ENCODE results near the gene NAA10. TPM values are rescaled to one million over a fixed set of nuclear protein-coding genes. Genes with fewer than 3 reads are reported as not detected.

Gene NAA10
- total RNA-seq, 1 experiment from 2014 or later = 91.3 TPM

DNA sequence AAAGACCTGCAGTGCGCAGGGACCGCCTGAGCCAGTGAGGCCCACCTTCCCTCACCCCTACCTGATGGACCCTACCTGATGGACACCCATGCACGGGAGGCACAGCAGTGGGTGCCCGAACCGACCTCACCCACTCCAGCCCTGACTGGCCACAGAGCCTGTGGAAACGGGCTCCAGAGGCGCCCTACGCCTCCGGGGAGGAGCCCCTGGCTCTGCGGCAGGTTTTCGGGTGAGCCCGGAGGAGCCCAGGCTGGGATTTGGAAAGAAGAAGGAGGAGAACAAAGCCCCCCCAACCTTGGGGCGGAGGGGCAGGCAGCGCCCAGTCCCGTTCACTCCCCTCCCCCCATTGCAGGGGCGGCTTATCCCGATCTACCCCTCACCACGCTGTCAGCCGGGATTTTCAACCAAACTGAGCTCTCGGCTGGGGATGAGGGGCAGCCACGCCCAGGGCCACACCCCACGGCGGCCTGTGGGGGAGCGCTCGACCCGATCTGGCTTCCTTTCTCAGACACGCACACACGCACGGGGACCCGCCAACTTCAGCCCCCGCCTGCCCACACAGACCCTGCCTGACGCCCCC is 49.5 kb downstream of the NAA10 start:
- Mint-ChIP-seq H3K4me1 (ENCODE audit: low read depth, unreplicated experiment) (no peaks in the 10 kb centered on the region), H3K27ac (ENCODE audit: unreplicated experiment) (no peak overlapping the region), H3K4me3 (ENCODE audit: unreplicated experiment) (peak overlapping the region; percentile 40), H3K9me3 (ENCODE audit: unreplicated experiment) (no peaks in the 10 kb centered on the region), H3K27me3 (ENCODE audit: insufficient read depth, unreplicated experiment) (no peaks in the 10 kb centered on the region), H3K36me3 (ENCODE audit: insufficient read depth, unreplicated experiment) (no peaks in the 10 kb centered on the region)
- CTCF ChIA-PET = no interaction called here
- intact Hi-C loops (cut with micrococcal nuclease; ENCODE audit: unreplicated experiment) = loop anchor here (10.0 kb wide), 1 partner anchor 70 kb away; no protein-coding TSS in a partner anchor
- POLR2A ChIA-PET = no interaction called here
- H3K9me3 ChIP-seq = no peaks in the 10 kb centered on the region
- TF ChIP-seq, protein P1, sequence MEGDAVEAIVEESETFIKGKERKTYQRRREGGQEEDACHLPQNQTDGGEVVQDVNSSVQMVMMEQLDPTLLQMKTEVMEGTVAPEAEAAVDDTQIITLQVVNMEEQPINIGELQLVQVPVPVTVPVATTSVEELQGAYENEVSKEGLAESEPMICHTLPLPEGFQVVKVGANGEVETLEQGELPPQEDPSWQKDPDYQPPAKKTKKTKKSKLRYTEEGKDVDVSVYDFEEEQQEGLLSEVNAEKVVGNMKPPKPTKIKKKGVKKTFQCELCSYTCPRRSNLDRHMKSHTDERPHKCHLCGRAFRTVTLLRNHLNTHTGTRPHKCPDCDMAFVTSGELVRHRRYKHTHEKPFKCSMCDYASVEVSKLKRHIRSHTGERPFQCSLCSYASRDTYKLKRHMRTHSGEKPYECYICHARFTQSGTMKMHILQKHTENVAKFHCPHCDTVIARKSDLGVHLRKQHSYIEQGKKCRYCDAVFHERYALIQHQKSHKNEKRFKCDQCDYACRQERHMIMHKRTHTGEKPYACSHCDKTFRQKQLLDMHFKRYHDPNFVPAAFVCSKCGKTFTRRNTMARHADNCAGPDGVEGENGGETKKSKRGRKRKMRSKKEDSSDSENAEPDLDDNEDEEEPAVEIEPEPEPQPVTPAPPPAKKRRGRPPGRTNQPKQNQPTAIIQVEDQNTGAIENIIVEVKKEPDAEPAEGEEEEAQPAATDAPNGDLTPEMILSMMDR (IDR thresholded peaks at IDR 0.05; ENCODE audit: insufficient read depth in 1 of 2, low read depth in 1 of 2, low read length in 1 of 2, severe bottlenecking in 1 of 2, unreplicated experiment in 1 of 2) = no peak
- BruUV-seq (replicated peaks) = no TSS peak
- peak overlapping the region; percentile 9; the same call in 1 of the 2 replicates for H3K4me3 ChIP-seq (ENCODE audit: low read depth, low read length)
- DNase-seq = no peak
- H3K4me1 ChIP-seq = peaks cover 14% of the 10 kb centered on the region; the same call in 1 of the 2 replicates
- H3K36me3 ChIP-seq (ENCODE audit: control insufficient read depth, insufficient read depth, low read length) = no peaks in the 10 kb centered on the region
- no peaks in the 10 kb centered on the region for H3K27me3 ChIP-seq (replicated peaks; ENCODE audit: control insufficient read depth, insufficient read depth, low read length)

DNA sequence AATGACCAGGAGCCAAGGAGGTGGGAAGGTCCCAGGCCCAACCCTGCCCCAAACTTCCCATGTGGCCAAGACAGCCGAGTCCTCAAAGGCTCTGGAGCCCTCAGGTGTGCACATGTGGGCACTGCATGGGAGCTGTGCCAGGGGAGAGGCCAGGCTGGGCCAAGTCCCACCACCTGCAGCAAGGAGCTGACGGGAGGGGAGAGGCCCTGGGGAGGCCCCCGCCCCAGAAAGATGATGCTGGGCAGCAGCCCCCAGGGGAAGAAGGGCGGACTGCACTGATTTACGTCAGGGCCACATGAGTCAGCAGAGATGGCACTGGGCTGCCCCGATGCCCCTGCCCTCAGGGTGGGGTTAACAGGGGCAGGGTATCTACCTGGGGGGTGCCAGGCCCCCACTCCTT is 50.2 kb downstream of the NAA10 start:
- H3K4me3 Mint-ChIP-seq (ENCODE audit: unreplicated experiment) = no peak overlapping the region
- CTCF ChIA-PET = no interaction called here

DNA sequence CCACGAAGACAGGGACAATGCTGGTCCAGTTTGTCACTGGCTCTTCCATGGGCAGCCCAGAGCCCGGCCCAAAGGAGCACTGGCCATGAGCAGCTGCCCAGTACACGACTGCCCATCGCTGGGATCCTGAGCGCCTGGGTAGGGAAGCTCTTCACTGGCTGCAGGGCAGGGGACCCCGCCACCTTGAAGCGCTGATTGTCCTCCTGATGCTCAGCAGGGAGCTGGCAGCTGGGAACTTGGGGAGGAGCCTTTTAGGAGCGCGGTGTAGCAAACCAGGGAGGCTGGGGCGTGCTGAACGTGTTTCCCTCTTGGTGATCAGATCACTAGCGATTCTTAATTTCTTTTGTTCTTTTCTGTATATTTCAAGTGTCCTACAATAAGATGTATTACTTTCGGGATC is 50.7 kb downstream of the NAA10 start:
- H3K36me3 Mint-ChIP-seq (ENCODE audit: insufficient read depth, unreplicated experiment) = no peaks in the 10 kb centered on the region

More for the DNA sequence above, 50.2 kb downstream of the NAA10 start:
- POLR2A ChIA-PET = no interaction called here
- Mint-ChIP-seq H3K9me3 (ENCODE audit: unreplicated experiment) (no peaks in the 10 kb centered on the region), H3K27me3 (ENCODE audit: insufficient read depth, unreplicated experiment) (no peaks in the 10 kb centered on the region), H3K4me1 (ENCODE audit: low read depth, unreplicated experiment) (no peaks in the 10 kb centered on the region), H3K36me3 (ENCODE audit: insufficient read depth, unreplicated experiment) (no peaks in the 10 kb centered on the region), H3K27ac (ENCODE audit: unreplicated experiment) (no peak overlapping the region)
- intact Hi-C loops (cut with micrococcal nuclease; ENCODE audit: unreplicated experiment) = loop anchor here (10.0 kb wide), 1 partner anchor 70 kb away; no protein-coding TSS in a partner anchor
- H3K27me3 ChIP-seq (replicated peaks; ENCODE audit: control insufficient read depth, insufficient read depth, low read length) = no peaks in the 10 kb centered on the region
- H3K36me3 ChIP-seq (ENCODE audit: control insufficient read depth, insufficient read depth, low read length) = no peaks in the 10 kb centered on the region
- H3K9me3 ChIP-seq = no peaks in the 10 kb centered on the region
- no peak for DNase-seq
- TF ChIP-seq, protein P1 (IDR thresholded peaks at IDR 0.05; ENCODE audit: insufficient read depth in 1 of 2, low read depth in 1 of 2, low read length in 1 of 2, severe bottlenecking in 1 of 2, unreplicated experiment in 1 of 2) = no peak
- no TSS peak for BruUV-seq (replicated peaks)
- H3K4me3 ChIP-seq (ENCODE audit: low read depth, low read length) = no peak overlapping the region
- H3K4me1 ChIP-seq = peaks cover 14% of the 10 kb centered on the region; the same call in 1 of the 2 replicates

More for the DNA sequence above, 50.7 kb downstream of the NAA10 start:
- ChIA-PET CTCF (no interaction called here), POLR2A (no interaction called here)
- Mint-ChIP-seq H3K27me3 (ENCODE audit: insufficient read depth, unreplicated experiment) (no peaks in the 10 kb centered on the region), H3K4me1 (ENCODE audit: low read depth, unreplicated experiment) (no peaks in the 10 kb centered on the region), H3K27ac (ENCODE audit: unreplicated experiment) (no peak overlapping the region), H3K4me3 (ENCODE audit: unreplicated experiment) (no peak overlapping the region), H3K9me3 (ENCODE audit: unreplicated experiment) (no peaks in the 10 kb centered on the region)
- H3K4me1 ChIP-seq = peaks cover 14% of the 10 kb centered on the region; the same call in 1 of the 2 replicates
- BruUV-seq (replicated peaks) = no TSS peak
- H3K36me3 ChIP-seq (ENCODE audit: control insufficient read depth, insufficient read depth, low read length) = no peaks in the 10 kb centered on the region
- H3K27me3 ChIP-seq (replicated peaks; ENCODE audit: control insufficient read depth, insufficient read depth, low read length) = no peaks in the 10 kb centered on the region
- intact Hi-C loops (cut with micrococcal nuclease; ENCODE audit: unreplicated experiment) = loop anchor here (10.0 kb wide), 1 partner anchor 69 kb away; no protein-coding TSS in a partner anchor
- H3K4me3 ChIP-seq (ENCODE audit: low read depth, low read length) = no peak overlapping the region
- H3K9me3 ChIP-seq = no peaks in the 10 kb centered on the region
- TF ChIP-seq, protein P1 (IDR thresholded peaks at IDR 0.05; ENCODE audit: insufficient read depth in 1 of 2, low read depth in 1 of 2, low read length in 1 of 2, severe bottlenecking in 1 of 2, unreplicated experiment in 1 of 2) = no peak
- DNase-seq = no peak
